Inferior parietal cortex (tissue), 1 donor: ENCODE data around the gene ATP8B2.
"Not testable (repeated sequence)": the region's sequence is repeated elsewhere in the genome, so short reads cannot be mapped to it uniquely, and the experiment has no call there.

ENCODE experiments used
- DNase-seq: peaks from one replicate; pipeline ENCODE4 v3.0.0-alpha.2; 2016; ENCODE audit errors: extremely low spot score

Gene ATP8B2, protein sequence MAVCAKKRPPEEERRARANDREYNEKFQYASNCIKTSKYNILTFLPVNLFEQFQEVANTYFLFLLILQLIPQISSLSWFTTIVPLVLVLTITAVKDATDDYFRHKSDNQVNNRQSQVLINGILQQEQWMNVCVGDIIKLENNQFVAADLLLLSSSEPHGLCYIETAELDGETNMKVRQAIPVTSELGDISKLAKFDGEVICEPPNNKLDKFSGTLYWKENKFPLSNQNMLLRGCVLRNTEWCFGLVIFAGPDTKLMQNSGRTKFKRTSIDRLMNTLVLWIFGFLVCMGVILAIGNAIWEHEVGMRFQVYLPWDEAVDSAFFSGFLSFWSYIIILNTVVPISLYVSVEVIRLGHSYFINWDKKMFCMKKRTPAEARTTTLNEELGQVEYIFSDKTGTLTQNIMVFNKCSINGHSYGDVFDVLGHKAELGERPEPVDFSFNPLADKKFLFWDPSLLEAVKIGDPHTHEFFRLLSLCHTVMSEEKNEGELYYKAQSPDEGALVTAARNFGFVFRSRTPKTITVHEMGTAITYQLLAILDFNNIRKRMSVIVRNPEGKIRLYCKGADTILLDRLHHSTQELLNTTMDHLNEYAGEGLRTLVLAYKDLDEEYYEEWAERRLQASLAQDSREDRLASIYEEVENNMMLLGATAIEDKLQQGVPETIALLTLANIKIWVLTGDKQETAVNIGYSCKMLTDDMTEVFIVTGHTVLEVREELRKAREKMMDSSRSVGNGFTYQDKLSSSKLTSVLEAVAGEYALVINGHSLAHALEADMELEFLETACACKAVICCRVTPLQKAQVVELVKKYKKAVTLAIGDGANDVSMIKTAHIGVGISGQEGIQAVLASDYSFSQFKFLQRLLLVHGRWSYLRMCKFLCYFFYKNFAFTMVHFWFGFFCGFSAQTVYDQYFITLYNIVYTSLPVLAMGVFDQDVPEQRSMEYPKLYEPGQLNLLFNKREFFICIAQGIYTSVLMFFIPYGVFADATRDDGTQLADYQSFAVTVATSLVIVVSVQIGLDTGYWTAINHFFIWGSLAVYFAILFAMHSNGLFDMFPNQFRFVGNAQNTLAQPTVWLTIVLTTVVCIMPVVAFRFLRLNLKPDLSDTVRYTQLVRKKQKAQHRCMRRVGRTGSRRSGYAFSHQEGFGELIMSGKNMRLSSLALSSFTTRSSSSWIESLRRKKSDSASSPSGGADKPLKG

DNA sequence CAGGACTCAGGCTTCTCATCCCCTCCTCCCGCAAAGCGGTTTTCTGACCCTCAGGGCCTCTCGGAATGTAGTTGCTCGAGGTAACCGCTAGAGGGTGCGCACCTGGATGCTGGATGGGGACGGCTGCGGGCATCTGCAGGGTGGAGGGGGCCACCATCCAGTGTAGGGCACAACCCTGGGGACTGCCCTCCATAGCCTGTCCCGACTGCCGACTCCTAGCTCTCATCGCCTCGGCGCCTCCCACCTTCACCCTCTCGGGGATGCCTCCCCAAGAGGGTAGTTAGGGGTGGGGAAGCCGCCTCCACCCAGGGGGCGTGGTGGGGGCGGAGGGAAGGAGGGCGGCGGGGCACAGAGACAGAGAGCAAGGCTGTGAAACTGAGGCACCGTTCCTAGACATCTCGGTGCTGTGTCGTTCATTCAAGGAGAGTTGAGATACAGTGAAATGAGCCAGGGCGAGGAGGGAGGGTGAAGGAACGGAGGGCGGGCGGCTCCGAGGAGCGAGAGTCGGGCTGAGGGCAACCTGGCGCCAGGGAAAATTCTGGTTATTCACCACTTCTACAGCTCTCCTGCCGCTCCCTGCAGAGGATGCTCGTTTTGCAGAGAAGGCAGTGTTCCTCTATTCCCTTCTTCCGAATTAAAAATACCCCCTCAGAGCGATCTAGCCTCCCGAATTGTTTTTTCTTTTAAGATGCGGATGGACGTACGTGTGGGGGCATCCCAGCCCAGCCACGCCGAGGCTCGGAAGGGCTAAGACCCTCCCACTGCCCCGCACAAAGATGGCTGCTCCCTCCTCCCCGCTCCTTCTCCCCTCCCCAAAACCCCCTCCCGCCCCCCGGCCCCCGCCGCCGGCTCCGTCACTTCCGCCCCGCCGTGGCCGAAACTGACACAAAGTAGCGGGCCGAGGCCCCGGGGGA is at the start of gene ATP8B2:
Gene ATP8B2, plus strand, starts transcription at position 857 of the 914 bp plus-strand sequence. CDS start 2,617 bp downstream, outside the sequence.
- peak; percentile 83 for DNase-seq

- DNase-seq = no peak
Observed at GRCh38 chr1:154276797-154277196, 48.5 kb upstream of the ATP8B2 start.

- not testable (repeated sequence) for DNase-seq
Observed at GRCh38 chr1:154287591-154287990, 37.7 kb upstream of the ATP8B2 start.

DNA sequence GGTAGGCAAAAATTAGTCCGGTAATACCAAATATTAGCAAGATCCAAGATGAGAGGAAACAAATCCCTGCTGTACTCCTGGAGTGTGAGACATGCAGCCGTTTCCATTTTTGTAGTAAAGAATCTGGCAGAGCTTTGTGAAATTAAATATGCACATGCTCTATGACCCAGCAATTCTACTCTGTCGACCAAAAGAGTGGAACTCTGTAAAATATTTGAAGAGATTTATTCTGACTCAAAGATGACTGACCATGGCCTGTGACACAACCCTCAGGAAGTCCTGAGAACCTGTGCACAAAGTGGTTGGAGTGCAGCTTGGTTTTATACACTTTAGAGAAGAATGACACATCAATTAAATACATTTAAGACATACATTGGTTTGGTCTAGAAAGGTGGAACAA is 36.7 kb upstream of the ATP8B2 start:
- no peak for DNase-seq

DNA sequence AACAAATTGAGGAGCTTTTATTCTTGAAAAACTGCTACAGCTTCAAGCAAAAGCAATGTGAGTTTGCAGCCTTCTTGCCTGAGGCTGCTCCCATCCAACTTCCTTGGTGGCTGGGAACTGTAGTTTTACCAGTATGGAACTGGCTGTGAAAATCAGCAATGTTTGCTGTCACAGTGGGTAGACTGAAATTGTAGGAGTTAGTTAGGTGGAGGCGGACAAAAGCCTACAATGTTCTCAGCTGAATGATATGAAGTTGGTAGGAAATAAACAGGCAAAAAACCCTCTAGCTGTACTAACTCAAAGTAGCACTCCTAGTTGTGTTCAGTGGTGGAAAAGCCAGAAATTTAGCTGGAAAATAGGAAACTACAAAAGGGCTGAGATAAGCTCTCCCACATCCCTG is 34.4 kb upstream of the ATP8B2 start:
- no peak for DNase-seq

DNA sequence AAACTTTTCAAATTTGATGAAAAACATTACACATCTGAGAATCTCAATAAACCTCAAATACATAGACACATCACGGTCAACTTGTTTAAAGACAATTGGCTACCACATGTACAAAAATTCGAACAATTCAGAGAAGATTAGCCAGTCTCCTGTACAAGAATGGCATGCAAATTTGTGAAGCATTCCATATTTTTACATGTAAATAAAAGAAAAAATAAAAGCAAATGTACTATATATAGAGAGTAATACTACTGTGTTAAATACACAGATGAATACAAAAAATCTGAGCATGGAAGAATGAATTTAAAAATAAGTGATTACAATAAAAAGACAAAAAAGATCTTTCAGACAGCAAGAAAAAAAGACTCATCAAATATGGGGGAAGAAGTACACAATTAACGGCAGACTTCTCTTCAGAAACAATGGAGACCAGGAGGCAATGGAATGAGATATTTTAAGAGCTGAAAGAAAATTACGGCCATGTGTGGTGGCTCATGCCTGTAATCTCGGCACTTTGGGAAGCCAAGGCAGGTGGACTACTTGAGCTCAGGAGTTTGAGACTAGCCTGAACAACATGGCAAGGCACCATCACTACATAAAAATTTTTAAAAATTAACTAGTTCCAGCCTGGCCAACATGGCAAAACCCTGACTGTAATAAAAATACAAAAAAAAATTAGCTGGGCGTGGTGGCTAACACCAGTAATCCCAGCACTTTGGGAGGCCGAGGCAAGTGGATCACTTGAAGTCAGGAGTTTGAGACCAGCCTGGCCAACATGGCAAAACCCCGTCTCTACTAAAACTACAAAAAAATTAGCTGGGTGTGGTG is 29.7 kb upstream of the ATP8B2 start:
- DNase-seq = no peak

- DNase-seq = no peak
Observed at GRCh38 chr1:154301582-154301981, 23.7 kb upstream of the ATP8B2 start.

DNA sequence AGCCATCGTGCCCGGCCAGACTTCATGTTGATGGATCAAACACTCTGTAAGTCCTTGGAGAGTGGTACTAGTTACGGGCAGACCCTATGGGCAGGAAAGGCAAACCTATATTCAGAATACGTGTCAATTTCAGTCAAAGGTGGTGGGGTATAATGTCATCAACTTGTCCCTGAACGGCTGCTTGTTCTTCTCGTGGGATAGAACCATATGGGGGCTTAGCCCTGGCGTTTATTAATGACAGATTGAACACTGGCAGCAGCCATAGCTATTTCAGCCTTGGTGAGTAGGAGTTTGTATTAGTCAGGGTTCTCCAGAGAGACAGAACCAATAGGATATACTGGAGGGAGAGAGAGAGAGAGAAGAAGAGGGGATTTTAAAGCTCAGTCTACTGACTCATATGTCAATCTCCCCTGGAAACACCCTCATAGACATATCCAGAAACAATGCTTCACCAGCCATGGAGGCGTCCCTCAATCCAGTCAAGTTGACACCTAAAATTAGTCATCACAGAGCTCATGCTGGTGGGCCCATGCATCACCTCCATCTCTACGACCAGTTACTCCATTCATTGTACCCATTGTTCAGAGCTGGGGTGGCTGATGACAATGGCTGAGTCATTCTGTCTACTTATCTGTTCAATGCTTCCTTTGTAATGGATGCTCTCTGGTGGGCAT is 20.5 kb upstream of the ATP8B2 start:
- no peak for DNase-seq

GRCh38 chr1:154306151-154306550 is 19.2 kb upstream of the ATP8B2 start:
- DNase-seq = no peak

DNA sequence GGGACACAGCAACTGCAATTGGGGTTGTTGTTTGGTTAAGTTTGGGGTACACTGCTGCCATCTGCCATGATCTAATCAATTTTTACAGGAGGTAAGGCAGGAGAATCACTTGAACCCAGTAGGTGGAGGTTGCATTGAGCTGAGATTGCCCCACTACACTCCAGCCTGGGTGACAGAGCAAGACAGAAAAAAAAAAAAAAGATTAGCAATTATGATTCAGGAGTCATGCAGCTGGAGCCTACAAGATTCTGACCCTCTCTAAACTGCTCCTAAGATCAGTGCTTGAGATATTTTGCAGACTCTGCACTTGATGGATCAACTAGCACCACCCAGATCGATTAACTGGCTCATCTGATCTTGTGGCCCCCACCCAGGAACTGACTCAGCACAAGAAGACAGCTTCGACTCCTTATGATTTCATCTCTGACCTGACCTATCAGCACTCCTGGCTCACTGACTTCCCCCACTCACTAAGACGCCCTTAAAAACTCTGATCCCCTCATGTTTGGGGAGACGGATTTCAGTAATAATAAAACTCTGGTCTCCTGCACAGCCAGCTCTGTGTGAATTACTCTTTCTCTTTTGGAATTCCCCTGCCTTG is 17.6 kb upstream of the ATP8B2 start:
- DNase-seq = not testable (repeated sequence)

GRCh38 chr1:154309136-154309535 is 16.2 kb upstream of the ATP8B2 start:
- DNase-seq = not testable (repeated sequence)

DNA sequence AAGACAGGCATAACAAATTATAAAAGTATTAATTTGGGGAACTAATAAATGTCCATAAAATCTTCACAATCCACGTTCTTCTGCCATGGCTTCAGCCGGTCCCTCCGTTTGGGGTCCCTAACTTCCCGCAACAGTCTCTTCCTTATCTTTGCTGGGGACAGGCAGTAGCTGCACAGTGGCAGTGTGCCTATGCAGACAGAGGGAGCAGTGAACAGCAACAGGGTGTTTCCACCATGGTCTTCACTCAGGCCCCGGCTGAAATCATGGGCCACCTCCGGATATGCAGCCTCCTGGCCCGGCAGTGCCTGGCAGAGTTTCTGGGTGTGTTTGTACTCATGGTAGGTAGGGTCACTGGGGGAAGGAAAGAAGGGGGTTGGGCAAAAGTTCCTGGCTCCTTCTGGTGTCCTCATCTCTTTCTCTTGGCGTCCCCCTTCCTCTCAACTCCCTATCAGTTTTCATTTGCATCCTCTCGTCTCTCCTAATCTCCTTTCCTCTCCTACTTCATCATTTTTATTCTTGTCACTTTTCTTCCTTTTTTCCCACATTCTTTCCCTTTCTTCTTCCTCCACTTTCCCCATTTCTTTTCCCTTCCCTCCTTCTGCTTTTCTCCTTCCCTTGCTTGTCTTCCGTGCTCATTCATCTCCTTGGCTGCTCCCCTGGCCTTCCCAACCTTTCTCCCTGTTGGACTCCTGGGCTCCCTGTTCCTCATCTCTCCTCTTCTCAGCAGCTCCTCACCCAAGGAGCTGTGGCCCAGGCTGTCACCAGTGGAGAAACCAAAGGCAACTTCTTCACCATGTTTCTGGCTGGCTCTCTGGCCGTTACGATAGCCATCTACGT is 12.9 kb upstream of the ATP8B2 start:
- DNase-seq = not testable (repeated sequence)

GRCh38 chr1:154313066-154313356 is 12.3 kb upstream of the ATP8B2 start:
- DNase-seq = no peak

GRCh38 chr1:154314226-154314625 is 11.1 kb upstream of the ATP8B2 start:
- DNase-seq = not testable (repeated sequence)

- DNase-seq = no peak
Observed at GRCh38 chr1:154316704-154317103, 8.6 kb upstream of the ATP8B2 start.

DNA sequence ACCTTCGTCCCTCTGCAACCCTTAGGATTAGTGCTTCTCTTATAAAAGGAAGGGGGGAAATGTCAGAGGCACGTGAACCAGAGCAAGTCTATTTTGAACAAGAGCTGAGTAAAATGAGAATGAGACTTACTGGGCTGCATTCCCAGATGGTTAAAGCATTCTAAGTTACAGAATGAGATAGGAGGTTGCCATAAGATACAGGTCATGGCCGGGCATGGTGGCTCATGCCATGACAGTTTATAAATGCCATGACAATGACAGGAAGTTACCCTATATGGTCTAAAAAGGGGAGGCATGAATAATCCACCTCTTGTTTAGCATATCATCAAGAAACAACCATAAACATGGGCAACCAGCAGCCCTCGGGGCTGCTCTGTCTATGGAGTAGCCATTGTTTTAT is 6.9 kb upstream of the ATP8B2 start:
- no peak for DNase-seq

DNA sequence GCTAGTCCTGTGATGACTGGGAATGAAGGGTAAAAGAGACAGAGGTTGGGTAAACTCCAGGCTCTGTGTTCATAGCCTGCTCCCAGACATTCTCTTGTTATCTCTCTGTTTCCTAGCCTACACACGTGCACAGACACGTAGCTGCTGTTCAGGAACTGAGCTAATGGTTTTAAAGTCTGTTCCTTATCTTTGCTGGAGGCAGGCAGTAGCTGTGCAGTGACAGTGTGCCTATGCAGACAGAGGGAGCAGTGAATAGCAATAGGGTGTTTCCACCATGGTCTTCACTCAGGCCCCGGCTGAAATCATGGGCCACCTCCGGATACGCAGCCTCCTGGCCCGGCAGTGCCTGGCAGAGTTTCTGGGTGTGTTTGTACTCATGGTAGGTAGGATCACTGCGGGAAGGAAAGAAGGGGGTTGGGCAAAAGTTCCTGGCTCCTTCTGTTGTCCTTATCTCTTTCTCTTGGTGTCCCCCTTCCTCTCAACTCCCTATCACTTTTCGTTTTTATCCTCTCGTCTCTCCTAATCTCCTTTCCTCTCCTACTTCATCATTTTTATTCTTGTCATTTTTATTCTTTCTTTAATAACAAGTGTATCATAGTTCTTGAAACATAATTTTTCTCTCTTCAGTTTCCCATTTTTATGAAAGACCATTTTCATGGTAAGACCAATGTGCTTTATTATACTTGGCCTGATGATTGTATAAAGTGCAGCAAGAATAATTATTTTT is 4.3 kb upstream of the ATP8B2 start, which contains the start of gene AQP10:
Gene AQP10, plus strand, starts transcription at position 212 of the 727 bp plus-strand sequence. Its CDS starts 63 bp downstream, at position 275.
- DNase-seq = no peak

GRCh38 chr1:154321609-154321934 is 3.8 kb upstream of the ATP8B2 start:
- not testable (repeated sequence) for DNase-seq
